ENCODE results near the gene SHFL.

SHFL gene

GRCh38 chr19:10109528-10109927 is 23.4 kb downstream of the SHFL start:
- no peak for DNase-seq (ENCODE audit: low read depth)

GRCh38 chr19:10110076-10110971 is 24.2 kb downstream of the SHFL start:
- no peak for DNase-seq (ENCODE audit: low read depth)

- no peak for DNase-seq (ENCODE audit: low read depth)
Observed at GRCh38 chr19:10110972-10111317, 24.8 kb downstream of the SHFL start.

GRCh38 chr19:10111405-10111811 is 25.3 kb downstream of the SHFL start, which contains the start of gene P2RY11:
P2RY11 (plus strand) TSS chr19:10111693; CDS start chr19:10111722, 29 bp downstream.
- no peak for DNase-seq (ENCODE audit: low read depth)

GRCh38 chr19:10112037-10112761 is 26.1 kb downstream of the SHFL start:
- no peak for DNase-seq (ENCODE audit: low read depth)

- DNase-seq (ENCODE audit: low read depth), result peak; percentile 52
Observed at GRCh38 chr19:10112895-10113591, 26.9 kb downstream of the SHFL start.

- DNase-seq (ENCODE audit: low read depth), result no peak
Observed at GRCh38 chr19:10113592-10113963, 27.5 kb downstream of the SHFL start.

- no peak for DNase-seq (ENCODE audit: low read depth)
Observed at GRCh38 chr19:10113964-10114650, 28.0 kb downstream of the SHFL start.

- no peak for DNase-seq (ENCODE audit: low read depth)
Observed at GRCh38 chr19:10114651-10115391, 28.7 kb downstream of the SHFL start.

GRCh38 chr19:10115392-10116084 is 29.4 kb downstream of the SHFL start:
- DNase-seq (ENCODE audit: low read depth), result no peak

GRCh38 chr19:10116085-10116865 is 30.2 kb downstream of the SHFL start:
- no peak for DNase-seq (ENCODE audit: low read depth)

- no peak for DNase-seq (ENCODE audit: low read depth)
Observed at GRCh38 chr19:10116866-10117616, 30.9 kb downstream of the SHFL start.

GRCh38 chr19:10118960-10119359 is 32.8 kb downstream of the SHFL start:
- DNase-seq (ENCODE audit: low read depth), result no peak

GRCh38 chr19:10120538-10121189 is 34.5 kb downstream of the SHFL start:
- no peak for DNase-seq (ENCODE audit: low read depth)

- no peak for DNase-seq (ENCODE audit: low read depth)
Observed at GRCh38 chr19:10122045-10122444, 35.9 kb downstream of the SHFL start.

GRCh38 chr19:10124429-10124828 is 38.3 kb downstream of the SHFL start:
- DNase-seq (ENCODE audit: low read depth), result no peak

- no peak for DNase-seq (ENCODE audit: low read depth)
Observed at GRCh38 chr19:10126213-10126639, 40.1 kb downstream of the SHFL start.

- DNase-seq (ENCODE audit: low read depth), result no peak
Observed at GRCh38 chr19:10132905-10133304, 46.8 kb downstream of the SHFL start.

GRCh38 chr19:10133596-10133995 is 47.5 kb downstream of the SHFL start:
- DNase-seq (ENCODE audit: low read depth), result no peak

Data from stimulated activated CD4-positive, alpha-beta T cell treated with anti-CD3 and anti-CD28 coated beads, Interleukin-2, amount 100 ng/mL, for 4 hours (primary cell).